HepG2 (cell line): ENCODE results near the gene SDF2. TPM values are rescaled to one million over a fixed set of nuclear protein-coding genes. Genes with fewer than 3 reads are reported as not detected.
A peak's percentile ranks its signal among the peaks of the same experiment; 100 is the strongest.

Experiments
- IKZF5 ChIP-seq: IDR thresholded peaks from 2 replicates; pipeline ENCODE4 v1.6.1; 2018; ENCODE audit warnings: missing genetic modification reagents, mild to moderate bottlenecking, missing compliant biosample characterization
- IRX3 ChIP-seq: sonication (generic); formaldehyde crosslinking; IDR thresholded peaks from 2 replicates; pipeline ENCODE4 v1.8.1; 2023; ENCODE audit warnings: mild to moderate bottlenecking, low read depth, missing genetic modification reagents, borderline replicate concordance
- KAT8 ChIP-seq: IDR thresholded peaks from 2 replicates; pipeline ENCODE4 v1.6.1; 2016; ENCODE audit warnings: missing genetic modification reagents, missing compliant biosample characterization
- NCOA5 ChIP-seq: sonication (generic); formaldehyde crosslinking; IDR thresholded peaks from 2 replicates; pipeline ENCODE4 v1.4.0; 2020; ENCODE audit warnings: missing genetic modification reagents
- PHF8 ChIP-seq: sonication (generic); formaldehyde crosslinking; IDR thresholded peaks from 2 replicates; pipeline ENCODE4 v1.5.0; 2020; ENCODE audit warnings: missing genetic modification reagents
- POLR2A ChIP-seq, 2 experiments: IDR thresholded peaks; 2 replicates each; pipeline ENCODE4 v1.6.1; 2011; ENCODE audit warnings: low read depth in 2 of 2, low read length in 2 of 2, mild to moderate bottlenecking in 1 of 2, moderate library complexity in 1 of 2; ENCODE audit not compliant: insufficient read depth in 1 of 2
- SCMH1 ChIP-seq: sonication (generic); formaldehyde crosslinking; IDR thresholded peaks from 2 replicates; pipeline ENCODE4 v1.9.0; 2021; ENCODE audit warnings: missing genetic modification reagents, mild to moderate bottlenecking, borderline replicate concordance
- SP140L ChIP-seq: sonication (generic); formaldehyde crosslinking; IDR thresholded peaks from 2 replicates; pipeline ENCODE4 v1.4.0; 2020; ENCODE audit warnings: missing genetic modification reagents, borderline replicate concordance
- SP2 ChIP-seq: sonication (generic); formaldehyde crosslinking; IDR thresholded peaks from 2 replicates; pipeline ENCODE4 v1.5.1; 2020; ENCODE audit warnings: mild to moderate bottlenecking, missing genetic modification reagents
- SPEN ChIP-seq: sonication (generic); formaldehyde crosslinking; IDR thresholded peaks from 2 replicates; pipeline ENCODE4 v1.5.1; 2020; ENCODE audit warnings: low read depth, mild to moderate bottlenecking, missing genetic modification reagents
- TFDP2 ChIP-seq: sonication (generic); formaldehyde crosslinking; IDR thresholded peaks from 2 replicates; pipeline ENCODE4 v1.4.0; 2020; ENCODE audit warnings: missing genetic modification reagents
- TGIF2 ChIP-seq: IDR thresholded peaks from 2 replicates; pipeline ENCODE4 v1.6.1; 2016; ENCODE audit warnings: control low read depth, missing compliant biosample characterization
- ZNF136 ChIP-seq: sonication (generic); formaldehyde crosslinking; IDR thresholded peaks from 2 replicates; pipeline ENCODE4 v1.8.1; 2022; ENCODE audit warnings: low read depth, mild to moderate bottlenecking, moderate library complexity, missing genetic modification reagents
- ZNF282 ChIP-seq: fragments of 450-650 bp; IDR thresholded peaks from 2 replicates; pipeline ENCODE4 v1.6.1; 2018; ENCODE audit not compliant: partially characterized antibody
- ZNF552 ChIP-seq: sonication (generic); formaldehyde crosslinking; IDR thresholded peaks from 2 replicates; pipeline ENCODE4 v1.9.0; 2022; ENCODE audit warnings: missing genetic modification reagents, mild to moderate bottlenecking, borderline replicate concordance
- ZNF609 ChIP-seq: sonication (generic); formaldehyde crosslinking; IDR thresholded peaks from 2 replicates; pipeline ENCODE4 v1.4.0; 2020; ENCODE audit warnings: mild to moderate bottlenecking, missing genetic modification reagents, borderline replicate concordance
- ZNF839 ChIP-seq: sonication (generic); formaldehyde crosslinking; IDR thresholded peaks from 2 replicates; pipeline ENCODE4 v1.4.0; 2020; ENCODE audit warnings: missing genetic modification reagents, mild to moderate bottlenecking, borderline replicate concordance
- polyA plus RNA-seq, 8 experiments: library from polyadenylated mRNA; depleted of rRNA in 3 of 8; stranded (reverse) in 7 of 8; unstranded in 1 of 8; fragments of >200 nt; fragmentation: Illumina TruSeq in 4 of 8; extraction: Trizol in 4 of 8; gene quantifications; 2 replicates each; pipeline versions ENCODE4 v1.2.1 to v1.2.3, GENCODE V29; 2011 to 2016; ENCODE audit warnings: low read depth in 4 of 8, missing spikeins in 1 of 8, mixed read lengths in 1 of 8; ENCODE audit not compliant: insufficient read depth in 1 of 8
- total RNA-seq, 5 experiments: library from RNA; depleted of rRNA; stranded (reverse); fragments of >200 nt; fragmentation: Illumina TruSeq; extraction: Trizol; gene quantifications; 2 replicates each; pipeline ENCODE4 v1.2.3, GENCODE V29; 2016; ENCODE audit warnings: low read depth in 1 of 5
- TF ChIP-seq, protein P1 (sequence below): sonication (generic); formaldehyde crosslinking; IDR thresholded peaks from 2 replicates; pipeline ENCODE4 v1.5.1; 2020; ENCODE audit warnings: missing genetic modification reagents, mild to moderate bottlenecking, borderline replicate concordance

Gene SDF2
- total and polyA plus RNA-seq, 2 of the 13 experiments (the other 11 are each of a cell fraction or from before 2014, with no cell fraction given) = 58.2 to 58.4 TPM

DNA sequence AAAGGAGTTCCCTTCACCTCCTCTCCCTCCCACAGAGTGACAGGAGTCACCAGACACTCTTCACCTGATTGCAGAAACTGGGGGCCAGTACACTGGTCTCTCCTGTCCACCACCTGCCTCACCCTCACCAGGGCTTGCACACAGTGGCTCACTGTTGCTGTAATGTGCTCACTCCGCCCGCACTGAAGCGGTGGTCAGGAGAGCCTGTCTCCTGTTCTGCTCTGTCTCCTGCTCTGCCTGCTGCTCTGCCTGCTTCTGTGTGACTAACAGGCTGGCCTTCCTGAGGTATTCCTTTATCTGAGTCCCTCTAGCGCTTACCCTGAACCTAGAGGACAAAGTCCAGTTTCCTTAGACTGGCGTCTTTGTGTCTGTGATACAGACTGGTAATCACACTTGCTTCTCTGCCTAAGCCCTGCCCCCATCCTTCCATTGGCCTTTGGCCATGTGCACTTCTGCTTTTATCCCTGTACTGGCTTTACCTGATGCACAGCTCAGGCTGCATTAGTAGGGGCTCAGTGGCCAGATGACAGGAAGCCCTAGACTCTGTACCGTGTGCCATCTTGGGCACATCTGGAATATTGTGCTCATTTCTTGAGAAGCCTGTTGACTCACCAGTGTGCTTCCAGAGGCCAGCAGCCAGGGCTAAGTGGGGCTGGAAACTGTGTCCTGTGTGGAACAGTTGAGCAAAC is 36.7 kb upstream of the SDF2 start (continued):
- no peak for TF ChIP-seq ZNF552 (CRISPR knock-in tag)
- TF ChIP-seq ZNF609 (CRISPR knock-in tag) = peak; percentile 69; the same call in 1 of the 2 replicates
- TF ChIP-seq ZNF839 (CRISPR knock-in tag) = no peak
- TF ChIP-seq KAT8 = peak; percentile 87
- TF ChIP-seq TFDP2 = peak; percentile 34; the same call in 1 of the 2 replicates
- TF ChIP-seq IKZF5 = peak; percentile 88
- peak; percentile 61 for TF ChIP-seq SPEN (CRISPR knock-in tag)
- no peak for TF ChIP-seq ZNF282
- TF ChIP-seq, protein P1, sequence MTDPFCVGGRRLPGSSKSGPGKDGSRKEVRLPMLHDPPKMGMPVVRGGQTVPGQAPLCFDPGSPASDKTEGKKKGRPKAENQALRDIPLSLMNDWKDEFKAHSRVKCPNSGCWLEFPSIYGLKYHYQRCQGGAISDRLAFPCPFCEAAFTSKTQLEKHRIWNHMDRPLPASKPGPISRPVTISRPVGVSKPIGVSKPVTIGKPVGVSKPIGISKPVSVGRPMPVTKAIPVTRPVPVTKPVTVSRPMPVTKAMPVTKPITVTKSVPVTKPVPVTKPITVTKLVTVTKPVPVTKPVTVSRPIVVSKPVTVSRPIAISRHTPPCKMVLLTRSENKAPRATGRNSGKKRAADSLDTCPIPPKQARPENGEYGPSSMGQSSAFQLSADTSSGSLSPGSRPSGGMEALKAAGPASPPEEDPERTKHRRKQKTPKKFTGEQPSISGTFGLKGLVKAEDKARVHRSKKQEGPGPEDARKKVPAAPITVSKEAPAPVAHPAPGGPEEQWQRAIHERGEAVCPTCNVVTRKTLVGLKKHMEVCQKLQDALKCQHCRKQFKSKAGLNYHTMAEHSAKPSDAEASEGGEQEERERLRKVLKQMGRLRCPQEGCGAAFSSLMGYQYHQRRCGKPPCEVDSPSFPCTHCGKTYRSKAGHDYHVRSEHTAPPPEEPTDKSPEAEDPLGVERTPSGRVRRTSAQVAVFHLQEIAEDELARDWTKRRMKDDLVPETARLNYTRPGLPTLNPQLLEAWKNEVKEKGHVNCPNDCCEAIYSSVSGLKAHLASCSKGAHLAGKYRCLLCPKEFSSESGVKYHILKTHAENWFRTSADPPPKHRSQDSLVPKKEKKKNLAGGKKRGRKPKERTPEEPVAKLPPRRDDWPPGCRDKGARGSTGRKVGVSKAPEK (CRISPR knock-in tag) = no peak
- TF ChIP-seq NCOA5 (CRISPR knock-in tag) = no peak
- TF ChIP-seq SCMH1 (CRISPR knock-in tag) = no peak
- no peak for TF ChIP-seq SP140L (CRISPR knock-in tag)
- TF ChIP-seq ZNF136 (CRISPR knock-in tag) = 0 out of 2 replicates have a peak, but pooled peaks have one; percentile 43
- TF ChIP-seq TGIF2 (CRISPR knock-in tag) = peak; percentile 62
- 0 out of 2 replicates have a peak, but pooled peaks have one; percentile 73 for TF ChIP-seq IRX3 (CRISPR knock-in tag)
- no peak for TF ChIP-seq SP2 (CRISPR knock-in tag)
- peak; percentile 96 to 99 for TF ChIP-seq POLR2A (IDR thresholded peaks at IDR 0.05; ENCODE audit: insufficient read depth in 1 of 2, low read depth in 2 of 2, low read length in 2 of 2)
- TF ChIP-seq PHF8 (CRISPR knock-in tag) = peak; percentile 46; the same call in 1 of the 2 replicates
